ENCODE results near the gene AP2B1. TPM values are rescaled to one million over a fixed set of nuclear protein-coding genes. Genes with fewer than 3 reads are reported as not detected.

Gene AP2B1
- total RNA-seq, 1 experiment from 2014 or later = 195 TPM

DNA sequence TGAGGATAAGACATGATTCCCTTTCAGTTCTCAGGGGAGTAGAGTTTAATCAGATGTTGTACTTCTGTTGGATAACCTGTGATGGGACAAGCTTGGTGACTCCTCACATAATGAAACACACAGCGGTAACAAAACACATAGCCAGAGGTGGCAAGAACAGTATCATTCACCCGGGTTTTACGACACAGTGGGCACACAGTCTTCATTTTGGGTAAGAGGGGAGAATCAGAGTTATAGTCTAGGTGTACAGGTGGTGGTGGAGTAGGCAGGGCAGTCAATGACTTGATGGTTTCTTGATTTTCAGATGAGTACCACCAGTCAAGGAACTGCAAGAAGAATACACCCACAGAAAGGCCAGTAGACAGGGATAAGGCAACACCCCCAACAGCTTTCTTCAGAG, 11.4 kb upstream of the AP2B1 start:
- POLR2A ChIA-PET = no interaction called here
- no peak for TF ChIP-seq FOXP1 (CRISPR knock-in tag; IDR thresholded peaks at IDR 0.05; ENCODE audit: borderline replicate concordance)
- TF ChIP-seq, protein P1, sequence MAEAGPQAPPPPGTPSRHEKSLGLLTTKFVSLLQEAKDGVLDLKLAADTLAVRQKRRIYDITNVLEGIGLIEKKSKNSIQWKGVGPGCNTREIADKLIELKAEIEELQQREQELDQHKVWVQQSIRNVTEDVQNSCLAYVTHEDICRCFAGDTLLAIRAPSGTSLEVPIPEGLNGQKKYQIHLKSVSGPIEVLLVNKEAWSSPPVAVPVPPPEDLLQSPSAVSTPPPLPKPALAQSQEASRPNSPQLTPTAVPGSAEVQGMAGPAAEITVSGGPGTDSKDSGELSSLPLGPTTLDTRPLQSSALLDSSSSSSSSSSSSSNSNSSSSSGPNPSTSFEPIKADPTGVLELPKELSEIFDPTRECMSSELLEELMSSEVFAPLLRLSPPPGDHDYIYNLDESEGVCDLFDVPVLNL (CRISPR knock-in tag; IDR thresholded peaks at IDR 0.05; ENCODE audit: borderline replicate concordance, low read depth) = no peak
- TF ChIP-seq, protein P2, sequence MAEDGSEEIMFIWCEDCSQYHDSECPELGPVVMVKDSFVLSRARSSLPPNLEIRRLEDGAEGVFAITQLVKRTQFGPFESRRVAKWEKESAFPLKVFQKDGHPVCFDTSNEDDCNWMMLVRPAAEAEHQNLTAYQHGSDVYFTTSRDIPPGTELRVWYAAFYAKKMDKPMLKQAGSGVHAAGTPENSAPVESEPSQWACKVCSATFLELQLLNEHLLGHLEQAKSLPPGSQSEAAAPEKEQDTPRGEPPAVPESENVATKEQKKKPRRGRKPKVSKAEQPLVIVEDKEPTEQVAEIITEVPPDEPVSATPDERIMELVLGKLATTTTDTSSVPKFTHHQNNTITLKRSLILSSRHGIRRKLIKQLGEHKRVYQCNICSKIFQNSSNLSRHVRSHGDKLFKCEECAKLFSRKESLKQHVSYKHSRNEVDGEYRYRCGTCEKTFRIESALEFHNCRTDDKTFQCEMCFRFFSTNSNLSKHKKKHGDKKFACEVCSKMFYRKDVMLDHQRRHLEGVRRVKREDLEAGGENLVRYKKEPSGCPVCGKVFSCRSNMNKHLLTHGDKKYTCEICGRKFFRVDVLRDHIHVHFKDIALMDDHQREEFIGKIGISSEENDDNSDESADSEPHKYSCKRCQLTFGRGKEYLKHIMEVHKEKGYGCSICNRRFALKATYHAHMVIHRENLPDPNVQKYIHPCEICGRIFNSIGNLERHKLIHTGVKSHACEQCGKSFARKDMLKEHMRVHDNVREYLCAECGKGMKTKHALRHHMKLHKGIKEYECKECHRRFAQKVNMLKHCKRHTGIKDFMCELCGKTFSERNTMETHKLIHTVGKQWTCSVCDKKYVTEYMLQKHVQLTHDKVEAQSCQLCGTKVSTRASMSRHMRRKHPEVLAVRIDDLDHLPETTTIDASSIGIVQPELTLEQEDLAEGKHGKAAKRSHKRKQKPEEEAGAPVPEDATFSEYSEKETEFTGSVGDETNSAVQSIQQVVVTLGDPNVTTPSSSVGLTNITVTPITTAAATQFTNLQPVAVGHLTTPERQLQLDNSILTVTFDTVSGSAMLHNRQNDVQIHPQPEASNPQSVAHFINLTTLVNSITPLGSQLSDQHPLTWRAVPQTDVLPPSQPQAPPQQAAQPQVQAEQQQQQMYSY (CRISPR knock-in tag; IDR thresholded peaks at IDR 0.05) = no peak
- TF ChIP-seq, protein P3, sequence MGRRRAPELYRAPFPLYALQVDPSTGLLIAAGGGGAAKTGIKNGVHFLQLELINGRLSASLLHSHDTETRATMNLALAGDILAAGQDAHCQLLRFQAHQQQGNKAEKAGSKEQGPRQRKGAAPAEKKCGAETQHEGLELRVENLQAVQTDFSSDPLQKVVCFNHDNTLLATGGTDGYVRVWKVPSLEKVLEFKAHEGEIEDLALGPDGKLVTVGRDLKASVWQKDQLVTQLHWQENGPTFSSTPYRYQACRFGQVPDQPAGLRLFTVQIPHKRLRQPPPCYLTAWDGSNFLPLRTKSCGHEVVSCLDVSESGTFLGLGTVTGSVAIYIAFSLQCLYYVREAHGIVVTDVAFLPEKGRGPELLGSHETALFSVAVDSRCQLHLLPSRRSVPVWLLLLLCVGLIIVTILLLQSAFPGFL (CRISPR knock-in tag; IDR thresholded peaks at IDR 0.05; ENCODE audit: borderline replicate concordance) = no peak
- TF ChIP-seq CREB1 (CRISPR knock-in tag; IDR thresholded peaks at IDR 0.05) = no peak
- TF ChIP-seq, protein P4, sequence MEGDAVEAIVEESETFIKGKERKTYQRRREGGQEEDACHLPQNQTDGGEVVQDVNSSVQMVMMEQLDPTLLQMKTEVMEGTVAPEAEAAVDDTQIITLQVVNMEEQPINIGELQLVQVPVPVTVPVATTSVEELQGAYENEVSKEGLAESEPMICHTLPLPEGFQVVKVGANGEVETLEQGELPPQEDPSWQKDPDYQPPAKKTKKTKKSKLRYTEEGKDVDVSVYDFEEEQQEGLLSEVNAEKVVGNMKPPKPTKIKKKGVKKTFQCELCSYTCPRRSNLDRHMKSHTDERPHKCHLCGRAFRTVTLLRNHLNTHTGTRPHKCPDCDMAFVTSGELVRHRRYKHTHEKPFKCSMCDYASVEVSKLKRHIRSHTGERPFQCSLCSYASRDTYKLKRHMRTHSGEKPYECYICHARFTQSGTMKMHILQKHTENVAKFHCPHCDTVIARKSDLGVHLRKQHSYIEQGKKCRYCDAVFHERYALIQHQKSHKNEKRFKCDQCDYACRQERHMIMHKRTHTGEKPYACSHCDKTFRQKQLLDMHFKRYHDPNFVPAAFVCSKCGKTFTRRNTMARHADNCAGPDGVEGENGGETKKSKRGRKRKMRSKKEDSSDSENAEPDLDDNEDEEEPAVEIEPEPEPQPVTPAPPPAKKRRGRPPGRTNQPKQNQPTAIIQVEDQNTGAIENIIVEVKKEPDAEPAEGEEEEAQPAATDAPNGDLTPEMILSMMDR (IDR thresholded peaks at IDR 0.05) = no peak
- no peak for TF ChIP-seq ZNF138 (CRISPR knock-in tag; conservative IDR thresholded peaks at IDR 0.05)
- TF ChIP-seq, protein P5, sequence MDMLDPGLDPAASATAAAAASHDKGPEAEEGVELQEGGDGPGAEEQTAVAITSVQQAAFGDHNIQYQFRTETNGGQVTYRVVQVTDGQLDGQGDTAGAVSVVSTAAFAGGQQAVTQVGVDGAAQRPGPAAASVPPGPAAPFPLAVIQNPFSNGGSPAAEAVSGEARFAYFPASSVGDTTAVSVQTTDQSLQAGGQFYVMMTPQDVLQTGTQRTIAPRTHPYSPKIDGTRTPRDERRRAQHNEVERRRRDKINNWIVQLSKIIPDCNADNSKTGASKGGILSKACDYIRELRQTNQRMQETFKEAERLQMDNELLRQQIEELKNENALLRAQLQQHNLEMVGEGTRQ (CRISPR knock-in tag; IDR thresholded peaks at IDR 0.05) = no peak
- TF ChIP-seq NR2C2 (CRISPR knock-in tag; IDR thresholded peaks at IDR 0.05) = no peak
- TF ChIP-seq, protein P6, sequence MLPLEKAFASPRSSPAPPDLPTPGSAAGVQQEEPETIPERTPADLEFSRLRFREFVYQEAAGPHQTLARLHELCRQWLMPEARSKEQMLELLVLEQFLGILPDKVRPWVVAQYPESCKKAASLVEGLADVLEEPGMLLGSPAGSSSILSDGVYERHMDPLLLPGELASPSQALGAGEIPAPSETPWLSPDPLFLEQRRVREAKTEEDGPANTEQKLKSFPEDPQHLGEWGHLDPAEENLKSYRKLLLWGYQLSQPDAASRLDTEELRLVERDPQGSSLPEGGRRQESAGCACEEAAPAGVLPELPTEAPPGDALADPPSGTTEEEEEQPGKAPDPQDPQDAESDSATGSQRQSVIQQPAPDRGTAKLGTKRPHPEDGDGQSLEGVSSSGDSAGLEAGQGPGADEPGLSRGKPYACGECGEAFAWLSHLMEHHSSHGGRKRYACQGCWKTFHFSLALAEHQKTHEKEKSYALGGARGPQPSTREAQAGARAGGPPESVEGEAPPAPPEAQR (CRISPR knock-in tag; IDR thresholded peaks at IDR 0.05) = no peak
- TF ChIP-seq, protein P7, sequence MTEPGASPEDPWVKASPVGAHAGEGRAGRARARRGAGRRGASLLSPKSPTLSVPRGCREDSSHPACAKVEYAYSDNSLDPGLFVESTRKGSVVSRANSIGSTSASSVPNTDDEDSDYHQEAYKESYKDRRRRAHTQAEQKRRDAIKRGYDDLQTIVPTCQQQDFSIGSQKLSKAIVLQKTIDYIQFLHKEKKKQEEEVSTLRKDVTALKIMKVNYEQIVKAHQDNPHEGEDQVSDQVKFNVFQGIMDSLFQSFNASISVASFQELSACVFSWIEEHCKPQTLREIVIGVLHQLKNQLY (CRISPR knock-in tag; IDR thresholded peaks at IDR 0.05) = no peak
- TF ChIP-seq ZNF416 (CRISPR knock-in tag; IDR thresholded peaks at IDR 0.05) = no peak
- TF ChIP-seq SOX15 (CRISPR knock-in tag; IDR thresholded peaks at IDR 0.05) = no peak
- no peak for TF ChIP-seq GRHL2 (CRISPR knock-in tag; IDR thresholded peaks at IDR 0.05; ENCODE audit: insufficient replicate concordance, severe bottlenecking)
- TF ChIP-seq, protein P8, sequence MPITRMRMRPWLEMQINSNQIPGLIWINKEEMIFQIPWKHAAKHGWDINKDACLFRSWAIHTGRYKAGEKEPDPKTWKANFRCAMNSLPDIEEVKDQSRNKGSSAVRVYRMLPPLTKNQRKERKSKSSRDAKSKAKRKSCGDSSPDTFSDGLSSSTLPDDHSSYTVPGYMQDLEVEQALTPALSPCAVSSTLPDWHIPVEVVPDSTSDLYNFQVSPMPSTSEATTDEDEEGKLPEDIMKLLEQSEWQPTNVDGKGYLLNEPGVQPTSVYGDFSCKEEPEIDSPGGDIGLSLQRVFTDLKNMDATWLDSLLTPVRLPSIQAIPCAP (CRISPR knock-in tag; IDR thresholded peaks at IDR 0.05) = no peak
- no peak for TF ChIP-seq NFE2L1 (CRISPR knock-in tag; IDR thresholded peaks at IDR 0.05)
- TF ChIP-seq NR1H2 (CRISPR knock-in tag; IDR thresholded peaks at IDR 0.05) = no peak
- Mint-ChIP-seq H3K27me3 (ENCODE audit: low read depth) (no peaks in the 10 kb centered on the region), H3K27ac (peak overlapping the region; percentile 73), H3K4me1 (peaks cover 11% of the 10 kb centered on the region; the same call in 1 of the 2 replicates), H3K9me3 (no peaks in the 10 kb centered on the region), H3K4me3 (no peak overlapping the region), H3K36me3 (peaks cover 4% of the 10 kb centered on the region; the same call in 1 of the 2 replicates)
- ATAC-seq (no peak), DNase-seq (ENCODE audit: low spot score) (no peak)
- CTCF ChIA-PET = interaction anchor here (1.8 kb wide), 1 partner anchor 36 kb away, joined by 4 read pairs; no protein-coding TSS in a partner anchor
